Amniotic epithelial cell (primary cell): ENCODE results near the gene TADA2A.

Source experiments
- DNase-seq: peaks from one replicate; pipeline ENCODE4 v3.0.0-alpha.2; 2010; ENCODE audit warnings: low read depth

Gene TADA2A

GRCh38 chr17:37406635-37407461, at the start of gene TADA2A, which contains the start of gene ACACA:
Gene TADA2A, plus strand, starts transcription at chr17:37406886. Its CDS starts 4,480 bp downstream, at chr17:37411366.
Gene ACACA, minus strand, starts transcription at chr17:37406836. Its CDS starts 537 bp downstream, at chr17:37406299.
- DNase-seq, result peak; percentile 72

- peak; percentile 61 for DNase-seq
Measured at GRCh38 chr17:37358098-37358829, 48.4 kb upstream of the TADA2A start.

GRCh38 chr17:37358830-37359681, 47.6 kb upstream of the TADA2A start:
- DNase-seq, result peak; percentile 95

GRCh38 chr17:37359682-37360188, 47.0 kb upstream of the TADA2A start:
- no peak for DNase-seq

- peak; percentile 88 for DNase-seq
Measured at GRCh38 chr17:37360632-37361031, 46.1 kb upstream of the TADA2A start.

- peak; percentile 90 for DNase-seq
Measured at GRCh38 chr17:37361543-37361942, 45.1 kb upstream of the TADA2A start.

GRCh38 chr17:37365589-37365988, 41.1 kb upstream of the TADA2A start:
- peak; percentile 81 for DNase-seq

- DNase-seq, result peak; percentile 76
Measured at GRCh38 chr17:37368577-37368976, 38.1 kb upstream of the TADA2A start.

GRCh38 chr17:37373530-37374159, 33.0 kb upstream of the TADA2A start:
- DNase-seq, result peak; percentile 81

GRCh38 chr17:37375706-37376105, 31.0 kb upstream of the TADA2A start, which contains the start of gene C17orf78:
Gene C17orf78, plus strand, starts transcription at chr17:37375985. Its CDS starts 108 bp downstream, at chr17:37376093.
- DNase-seq, result no peak

- no peak for DNase-seq
Measured at GRCh38 chr17:37382056-37382455, 24.6 kb upstream of the TADA2A start.

GRCh38 chr17:37384560-37385149, 22.0 kb upstream of the TADA2A start:
- peak; percentile 11 for DNase-seq

GRCh38 chr17:37385474-37385990, 21.2 kb upstream of the TADA2A start:
- DNase-seq, result no peak

- no peak for DNase-seq
Measured at GRCh38 chr17:37386462-37386861, 20.2 kb upstream of the TADA2A start.

GRCh38 chr17:37388266-37388665, 18.4 kb upstream of the TADA2A start:
- DNase-seq, result no peak

- DNase-seq, result no peak
Measured at GRCh38 chr17:37389160-37389559, 17.5 kb upstream of the TADA2A start.

GRCh38 chr17:37391146-37391545, 15.5 kb upstream of the TADA2A start:
- DNase-seq, result peak; percentile 24

GRCh38 chr17:37392024-37392590, 14.6 kb upstream of the TADA2A start:
- peak; percentile 71 for DNase-seq

GRCh38 chr17:37393352-37393751, 13.3 kb upstream of the TADA2A start:
- DNase-seq, result no peak

- DNase-seq, result no peak
Measured at GRCh38 chr17:37399265-37399803, 7.4 kb upstream of the TADA2A start.
